ENCODE data around the gene AMBRA1. TPM values are rescaled to one million over a fixed set of nuclear protein-coding genes. Genes with fewer than 3 reads are reported as not detected.

Gene AMBRA1
- polyA plus RNA-seq, 1 of the 3 experiments (the other 2 are of a cell fraction): 10.4 TPM

- DNase-seq: no peak
- 95% methylated on average over 1 of the region's 1 CpG for WGBS (ENCODE audit: low lambda C conversion rate)
- Histone ChIP-seq H3F3A (replicated peaks; ENCODE audit: insufficient read depth) (no peaks in the 10 kb centered on the region), H3K9ac (no peak overlapping the region), H3K27ac (ENCODE audit: low read depth in 2 of 2, low read length in 1 of 2) (no peak overlapping the region), H3K9me2 (no peaks in the 10 kb centered on the region), H3K4me3 (ENCODE audit: low read depth in 2 of 2, low read length in 1 of 2) (no peak overlapping the region), H3K9me3 (no peaks in the 10 kb centered on the region), H4K20me1 (ENCODE audit: insufficient read depth) (no peaks in the 10 kb centered on the region), H3K27me3 (ENCODE audit: insufficient read depth) (no peaks in the 10 kb centered on the region), H3K4me2 (no peak overlapping the region), H3K36me3 (replicated peaks in 1 of 2; ENCODE audit: control insufficient read depth in 1 of 2, insufficient read depth in 2 of 2, low read length in 1 of 2) (peaks cover 0 to 18% of the 10 kb centered on the region in 2 experiments), H2AFZ (ENCODE audit: low read depth) (no peak overlapping the region), H3K79me2 (ENCODE audit: insufficient read depth) (no peaks in the 10 kb centered on the region; the same call in 1 of the 2 replicates), H3K4me1 (ENCODE audit: control insufficient read depth in 1 of 2, insufficient read depth in 2 of 2, low read depth in 1 of 2, low read length in 1 of 2) (peaks cover 0 to 8% of the 10 kb centered on the region in 2 experiments; a peak in 1 of 4 replicates)
- CTCF ChIA-PET: interaction anchor here (0.8 to 9.7 kb wide), 5 partner anchors 8 to 109 kb away, joined by 3 to 63 read pairs (median 17); no protein-coding TSS in a partner anchor
- TF ChIP-seq MEF2A (IDR thresholded peaks at IDR 0.05; ENCODE audit: borderline replicate concordance, low read depth) (no peak), POLR2AphosphoS5 (IDR thresholded peaks at IDR 0.05; ENCODE audit: low read depth, low read length) (no peak), IRF3 (IDR thresholded peaks at IDR 0.05; ENCODE audit: low read depth, low read length) (no peak), TEAD4 (IDR thresholded peaks at IDR 0.05; ENCODE audit: borderline replicate concordance, insufficient read depth) (no peak), FOSL2 (IDR thresholded peaks at IDR 0.05; ENCODE audit: borderline replicate concordance, low read depth) (no peak)
- POLR2A ChIA-PET: no interaction called here
These were observed 95.6 kb downstream of the AMBRA1 start for GRCh38 chr11:46498179-46498578.

- Histone ChIP-seq H3K9ac (no peak overlapping the region), H3K9me2 (no peaks in the 10 kb centered on the region), H3K4me2 (no peak overlapping the region), H3F3A (replicated peaks; ENCODE audit: insufficient read depth) (no peaks in the 10 kb centered on the region), H3K36me3 (replicated peaks in 1 of 2; ENCODE audit: control insufficient read depth in 1 of 2, insufficient read depth in 2 of 2, low read length in 1 of 2) (peaks cover 0 to 18% of the 10 kb centered on the region in 2 experiments), H4K20me1 (ENCODE audit: insufficient read depth) (no peaks in the 10 kb centered on the region), H3K27me3 (ENCODE audit: insufficient read depth) (no peaks in the 10 kb centered on the region), H3K4me1 (ENCODE audit: control insufficient read depth in 1 of 2, insufficient read depth in 2 of 2, low read depth in 1 of 2, low read length in 1 of 2) (peaks cover 0 to 8% of the 10 kb centered on the region in 2 experiments; a peak in 1 of 4 replicates), H3K9me3 (no peaks in the 10 kb centered on the region), H2AFZ (ENCODE audit: low read depth) (no peak overlapping the region), H3K4me3 (ENCODE audit: low read depth in 2 of 2, low read length in 1 of 2) (no peak overlapping the region), H3K79me2 (ENCODE audit: insufficient read depth) (no peaks in the 10 kb centered on the region), H3K27ac (ENCODE audit: low read depth in 2 of 2, low read length in 1 of 2) (no peak overlapping the region)
- no peak for TF ChIP-seq JUND (IDR thresholded peaks at IDR 0.05)
- 97% methylated on average over 4 of the region's 4 CpGs for whole genome bisulfite sequencing (ENCODE audit: low lambda C conversion rate)
- DNase-seq: no peak
- POLR2A ChIA-PET: no interaction called here
- CTCF ChIA-PET: interaction anchor here (3.0 to 9.7 kb wide), 2 partner anchors 7 to 32 kb away, joined by 19 to 63 read pairs; no protein-coding TSS in a partner anchor
These were observed 96.3 kb downstream of the AMBRA1 start for GRCh38 chr11:46497498-46497897.

GRCh38 chr11:46493791-46494190 lies 100.0 kb downstream of the AMBRA1 start:
- no peak for DNase-seq
- no peaks in the 10 kb centered on the region for H3K27me3 ChIP-seq (ENCODE audit: insufficient read depth)
- WGBS (ENCODE audit: low lambda C conversion rate): 95% methylated on average over 9 of the region's 9 CpGs
- peaks cover 8 to 18% of the 10 kb centered on the region in 2 experiments for H3K36me3 ChIP-seq (replicated peaks in 1 of 2; ENCODE audit: control insufficient read depth in 1 of 2, insufficient read depth in 2 of 2, low read length in 1 of 2)
- ChIA-PET POLR2A (no interaction called here), CTCF (interaction anchor here (0.8 to 8.3 kb wide), 5 partner anchors 39 to 766 kb away, joined by 3 to 131 read pairs (median 9); no protein-coding TSS in a partner anchor)
- H3K9me3 ChIP-seq: no peaks in the 10 kb centered on the region
- H4K20me1 ChIP-seq (ENCODE audit: insufficient read depth): no peaks in the 10 kb centered on the region
- no peak overlapping the region for H3K4me3 ChIP-seq (ENCODE audit: low read depth in 2 of 2, low read length in 1 of 2)
- H3K4me1 ChIP-seq (ENCODE audit: control insufficient read depth in 1 of 2, insufficient read depth in 2 of 2, low read depth in 1 of 2, low read length in 1 of 2): peaks cover 0 to 21% of the 10 kb centered on the region in 2 experiments; a peak in 1 of 4 replicates
- H3K4me2 ChIP-seq: no peak overlapping the region
- no peaks in the 10 kb centered on the region for H3K79me2 ChIP-seq (ENCODE audit: insufficient read depth)
- no peak overlapping the region for H2AFZ ChIP-seq (ENCODE audit: low read depth)
- no peaks in the 10 kb centered on the region for H3K9me2 ChIP-seq
- no peak overlapping the region; a peak in 1 of 4 replicates for H3K27ac ChIP-seq (ENCODE audit: low read depth in 2 of 2, low read length in 1 of 2)
- H3K9ac ChIP-seq: no peak overlapping the region
- H3F3A ChIP-seq (replicated peaks; ENCODE audit: insufficient read depth): peaks cover 5% of the 10 kb centered on the region
- TF ChIP-seq PBX3 (IDR thresholded peaks at IDR 0.05) (no peak), REST (IDR thresholded peaks at IDR 0.05; ENCODE audit: low read depth, low read length) (no peak), EP300 (IDR thresholded peaks at IDR 0.05; ENCODE audit: borderline replicate concordance in 1 of 2, low read depth in 1 of 2, low read length in 1 of 2) (no peak), TEAD4 (IDR thresholded peaks at IDR 0.05; ENCODE audit: borderline replicate concordance, insufficient read depth) (no peak), USF2 (IDR thresholded peaks at IDR 0.05; ENCODE audit: borderline replicate concordance, low read depth, low read length) (no peak), NFIC (IDR thresholded peaks at IDR 0.05; ENCODE audit: borderline replicate concordance) (no peak), SMC3 (IDR thresholded peaks at IDR 0.05; ENCODE audit: low read depth, low read length) (no peak), POLR2AphosphoS5 (IDR thresholded peaks at IDR 0.05; ENCODE audit: low read depth, low read length) (no peak), TAF1 (IDR thresholded peaks at IDR 0.05; ENCODE audit: borderline replicate concordance, low read depth, low read length) (no peak)
